Caco-2 (cell line): Measurements from ENCODE around the gene ZFYVE19. TPM values are rescaled to one million over a fixed set of nuclear protein-coding genes. Genes with fewer than 3 reads are reported as not detected.

Source experiments
- BruUV-seq: library from RNA; stranded (reverse); fragments of 400-500 nt; replicated peaks from 2 replicates; lab custom pipeline; 2021; lab: Mats Ljungman, UMichigan
- CTCF ChIA-PET: fragments of 300-600 bp; sonication (Branson Sonifier 250); formaldehyde crosslinking; loops from one replicate; lab custom pipeline; 2022; ENCODE audit warnings: antibody characterized with exemption; lab: Charles Lee
- POLR2A ChIA-PET: fragments of 300-600 bp; sonication (Branson Sonifier 250); formaldehyde crosslinking; loops from one replicate; lab custom pipeline; 2022; ENCODE audit warnings: antibody characterized with exemption; lab: Charles Lee
- DNase-seq, 2 experiments: peaks; one replicate each; pipeline versions ENCODE4 v3.0.0 to v3.0.0-alpha.2; 2020 to 2022
- H3K27me3 ChIP-seq: replicated peaks from 2 replicates; pipeline ENCODE4 v1.6.0; 2011; ENCODE audit warnings: low read length; ENCODE audit not compliant: control insufficient read depth, insufficient read depth
- H3K36me3 ChIP-seq: 2 replicates; pipeline ENCODE4 v1.5.1; 2011; ENCODE audit warnings: low read length; ENCODE audit not compliant: control insufficient read depth, insufficient read depth
- H3K4me1 ChIP-seq: fragments of 250-450 bp; sonication (Bioruptor Pico); 2 replicates; pipeline ENCODE4 v1.5.1; 2020; ENCODE audit warnings: mild to moderate bottlenecking
- H3K4me3 ChIP-seq: 2 replicates; pipeline ENCODE4 v1.5.1; 2011; ENCODE audit warnings: low read depth, mild to moderate bottlenecking, control low read depth, low read length
- H3K9me3 ChIP-seq: fragments of 250-450 bp; sonication (Bioruptor Pico); 2 replicates; pipeline ENCODE4 v1.5.1; 2020; ENCODE audit warnings: mild to moderate bottlenecking, moderate library complexity
- H3K27ac Mint-ChIP-seq: one replicate; pipeline ENCODE4 v1.8.0; 2022; ENCODE audit warnings: mixed read lengths; ENCODE audit not compliant: unreplicated experiment
- H3K27me3 Mint-ChIP-seq: one replicate; pipeline ENCODE4 v1.8.0; 2022; ENCODE audit warnings: mixed read lengths; ENCODE audit not compliant: insufficient read depth, unreplicated experiment
- H3K36me3 Mint-ChIP-seq: one replicate; pipeline ENCODE4 v1.8.0; 2022; ENCODE audit warnings: mild to moderate bottlenecking, mixed read lengths; ENCODE audit not compliant: insufficient read depth, unreplicated experiment
- H3K4me1 Mint-ChIP-seq: one replicate; pipeline ENCODE4 v1.8.0; 2022; ENCODE audit warnings: low read depth, mixed read lengths; ENCODE audit not compliant: unreplicated experiment
- H3K4me3 Mint-ChIP-seq: one replicate; pipeline ENCODE4 v1.8.0; 2022; ENCODE audit warnings: mild to moderate bottlenecking, moderate library complexity, mixed read lengths; ENCODE audit not compliant: unreplicated experiment
- H3K9me3 Mint-ChIP-seq: one replicate; pipeline ENCODE4 v1.8.0; 2022; ENCODE audit warnings: mixed read lengths; ENCODE audit not compliant: unreplicated experiment
- CTCF ChIP-seq, 2 experiments: fragments of 200-600 bp in 1 of 2; IDR thresholded peaks; 1 replicate in 1 of 2; 2 replicates in 1 of 2; pipeline versions ENCODE4 v1.5.1 to v1.8.0; 2011 to 2022; ENCODE audit warnings: antibody characterized with exemption in 1 of 2, control low read depth in 1 of 2, inconsistent platforms in 1 of 2, low read depth in 1 of 2, low read length in 1 of 2, mild to moderate bottlenecking in 1 of 2, moderate library complexity in 1 of 2; ENCODE audit not compliant: insufficient read depth in 1 of 2, severe bottlenecking in 1 of 2, unreplicated experiment in 1 of 2
- intact Hi-C: fragments of 100-400 bp; cut with micrococcal nuclease; formaldehyde crosslinking; loops from one replicate; pipeline ENCODE4 v1.10.0; 2022; ENCODE audit not compliant: unreplicated experiment
- total RNA-seq: library from RNA; stranded (reverse); gene quantifications from 2 replicates; pipeline ENCODE4 v1.2.3, GENCODE V29; 2022

ZFYVE19 gene
- total RNA-seq, 1 experiment from 2014 or later, result 26.7 TPM

GRCh38 chr15:40792394-40792793 is 14.5 kb upstream of the ZFYVE19 start:
- Mint-ChIP-seq H3K9me3 (no peaks in the 10 kb centered on the region), H3K27me3 (no peaks in the 10 kb centered on the region), H3K36me3 (no peaks in the 10 kb centered on the region), H3K27ac (no peak overlapping the region), H3K4me3 (no peak overlapping the region), H3K4me1 (peaks cover 31% of the 10 kb centered on the region)
- intact Hi-C loops, result loop anchor here (2.0 kb wide), 1 partner anchor 54 kb away; no protein-coding TSS in a partner anchor
- BruUV-seq, result no TSS peak
- no peak overlapping the region for H3K4me3 ChIP-seq
- no peaks in the 10 kb centered on the region for H3K27me3 ChIP-seq
- ChIA-PET CTCF (interaction anchor here (0.6 to 0.7 kb wide), 3 partner anchors 84 to 154 kb away, joined by 3 to 7 read pairs (median 3); no protein-coding TSS in a partner anchor), POLR2A (no interaction called here)
- no peak for DNase-seq
- peaks cover 28% of the 10 kb centered on the region for H3K4me1 ChIP-seq
- H3K36me3 ChIP-seq, result no peaks in the 10 kb centered on the region; the same call in 1 of the 2 replicates
- no peak for TF ChIP-seq CTCF (IDR thresholded peaks at IDR 0.05; ENCODE audit: insufficient read depth in 1 of 2, low read depth in 1 of 2, low read length in 1 of 2, severe bottlenecking in 1 of 2, unreplicated experiment in 1 of 2)
- H3K9me3 ChIP-seq, result no peaks in the 10 kb centered on the region

GRCh38 chr15:40793216-40793989 is 13.5 kb upstream of the ZFYVE19 start:
- Histone ChIP-seq H3K36me3 (no peaks in the 10 kb centered on the region; the same call in 1 of the 2 replicates), H3K4me3 (no peak overlapping the region), H3K9me3 (no peaks in the 10 kb centered on the region), H3K27me3 (no peaks in the 10 kb centered on the region), H3K4me1 (peaks cover 25% of the 10 kb centered on the region)
- Mint-ChIP-seq H3K9me3 (no peaks in the 10 kb centered on the region), H3K4me3 (no peak overlapping the region), H3K27ac (no peak overlapping the region), H3K4me1 (peaks cover 34% of the 10 kb centered on the region), H3K36me3 (no peaks in the 10 kb centered on the region), H3K27me3 (no peaks in the 10 kb centered on the region)
- no peak for DNase-seq
- no peak for TF ChIP-seq CTCF (IDR thresholded peaks at IDR 0.05; ENCODE audit: insufficient read depth in 1 of 2, low read depth in 1 of 2, low read length in 1 of 2, severe bottlenecking in 1 of 2, unreplicated experiment in 1 of 2)
- intact Hi-C loops, result loop anchor here (2.0 kb wide), 1 partner anchor 53 kb away; no protein-coding TSS in a partner anchor
- BruUV-seq, result no TSS peak
- ChIA-PET CTCF (interaction anchor here (0.5 to 0.7 kb wide), 2 partner anchors 9 to 99 kb away, joined by 3 read pairs; no protein-coding TSS in a partner anchor), POLR2A (no interaction called here)

GRCh38 chr15:40796041-40796440 is 10.8 kb upstream of the ZFYVE19 start:
- no peaks in the 10 kb centered on the region for H3K27me3 ChIP-seq
- ChIA-PET POLR2A (no interaction called here), CTCF (interaction anchor here (0.5 kb wide), 1 partner anchor 8 kb away, joined by 3 read pairs; no protein-coding TSS in a partner anchor)
- H3K4me1 ChIP-seq, result peaks cover 30% of the 10 kb centered on the region
- H3K4me1 Mint-ChIP-seq, result peaks cover 29% of the 10 kb centered on the region
- DNase-seq, result no peak
- TF ChIP-seq CTCF (IDR thresholded peaks at IDR 0.05; ENCODE audit: insufficient read depth in 1 of 2, low read depth in 1 of 2, low read length in 1 of 2, severe bottlenecking in 1 of 2, unreplicated experiment in 1 of 2), result no peak
- H3K4me3 Mint-ChIP-seq, result no peak overlapping the region
- BruUV-seq, result no TSS peak
- H3K27me3 Mint-ChIP-seq, result no peaks in the 10 kb centered on the region
- H3K9me3 Mint-ChIP-seq, result no peaks in the 10 kb centered on the region
- intact Hi-C loops, result no loop called here
- H3K36me3 Mint-ChIP-seq, result peaks cover 9% of the 10 kb centered on the region
- H3K36me3 ChIP-seq, result no peaks in the 10 kb centered on the region; the same call in 1 of the 2 replicates
- H3K9me3 ChIP-seq, result no peaks in the 10 kb centered on the region
- H3K27ac Mint-ChIP-seq, result no peak overlapping the region
- no peak overlapping the region for H3K4me3 ChIP-seq
